Activated T-cell treated with anti-CD3 and anti-CD28 coated beads for 1 hour (primary cell): ENCODE data around the gene ADAMTSL4.
"Not testable (repeated sequence)": the region's sequence is repeated elsewhere in the genome, so short reads cannot be mapped to it uniquely, and the experiment has no call there.

Source experiments
- DNase-seq: peaks from one replicate; pipeline ENCODE4 v3.0.0-alpha.2; 2020; ENCODE audit warnings: low read depth

Gene ADAMTSL4

DNA sequence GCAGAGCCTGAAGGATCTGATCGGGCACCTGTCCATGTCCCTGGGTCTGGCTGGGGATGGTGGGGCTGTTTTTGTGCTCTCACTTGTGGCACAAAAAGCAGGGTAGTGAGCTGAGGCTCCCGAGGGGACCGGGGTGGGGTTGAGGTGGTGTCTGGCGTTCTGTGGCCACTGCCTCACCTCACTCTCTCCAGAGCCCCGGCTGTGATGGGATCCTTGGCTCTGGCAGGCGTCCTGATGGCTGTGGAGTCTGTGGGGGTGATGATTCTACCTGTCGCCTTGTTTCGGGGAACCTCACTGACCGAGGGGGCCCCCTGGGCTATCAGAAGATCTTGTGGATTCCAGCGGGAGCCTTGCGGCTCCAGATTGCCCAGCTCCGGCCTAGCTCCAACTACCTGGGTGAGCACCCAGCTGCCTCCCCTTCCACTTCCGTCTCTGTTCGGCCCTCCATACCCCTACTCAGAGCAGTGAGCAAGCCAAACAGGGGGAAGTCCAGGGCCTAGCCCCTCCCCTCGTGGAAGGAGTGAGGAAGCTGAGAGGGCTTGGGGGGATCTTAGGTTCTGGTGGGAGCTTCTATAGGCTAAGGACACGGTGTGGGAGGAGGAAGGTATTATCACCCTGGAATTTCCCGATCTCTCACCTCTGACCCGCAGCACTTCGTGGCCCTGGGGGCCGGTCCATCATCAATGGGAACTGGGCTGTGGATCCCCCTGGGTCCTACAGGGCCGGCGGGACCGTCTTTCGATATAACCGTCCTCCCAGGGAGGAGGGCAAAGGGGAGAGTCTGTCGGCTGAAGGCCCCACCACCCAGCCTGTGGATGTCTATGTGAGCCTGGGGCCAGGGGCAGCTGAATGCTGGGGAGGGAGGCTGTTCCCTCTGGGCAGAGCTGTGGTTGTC is 7.0 kb downstream of the ADAMTSL4 start:
- no peak for DNase-seq

- DNase-seq: no peak
Observed at GRCh38 chr1:150557065-150557600, 7.9 kb downstream of the ADAMTSL4 start.

- DNase-seq: no peak
Observed at GRCh38 chr1:150557813-150558212, 8.6 kb downstream of the ADAMTSL4 start.

- DNase-seq: no peak
Observed at GRCh38 chr1:150558303-150558704, 9.1 kb downstream of the ADAMTSL4 start.

GRCh38 chr1:150558761-150559655 is 9.8 kb downstream of the ADAMTSL4 start:
- DNase-seq: no peak

GRCh38 chr1:150559656-150560010 is 10.4 kb downstream of the ADAMTSL4 start:
- no peak for DNase-seq

DNA sequence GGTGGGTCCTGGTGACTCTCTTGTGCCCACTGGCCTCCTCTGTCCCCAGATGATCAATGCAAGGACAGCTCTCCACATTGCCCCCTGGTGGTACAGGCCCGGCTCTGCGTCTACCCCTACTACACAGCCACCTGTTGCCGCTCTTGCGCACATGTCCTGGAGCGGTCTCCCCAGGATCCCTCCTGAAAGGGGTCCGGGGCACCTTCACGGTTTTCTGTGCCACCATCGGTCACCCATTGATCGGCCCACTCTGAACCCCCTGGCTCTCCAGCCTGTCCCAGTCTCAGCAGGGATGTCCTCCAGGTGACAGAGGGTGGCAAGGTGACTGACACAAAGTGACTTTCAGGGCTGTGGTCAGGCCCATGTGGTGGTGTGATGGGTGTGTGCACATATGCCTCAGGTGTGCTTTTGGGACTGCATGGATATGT is 10.8 kb downstream of the ADAMTSL4 start:
- DNase-seq: peak; percentile 60

- peak; percentile 76 for DNase-seq
Observed at GRCh38 chr1:150560576-150561253, 11.5 kb downstream of the ADAMTSL4 start.

DNA sequence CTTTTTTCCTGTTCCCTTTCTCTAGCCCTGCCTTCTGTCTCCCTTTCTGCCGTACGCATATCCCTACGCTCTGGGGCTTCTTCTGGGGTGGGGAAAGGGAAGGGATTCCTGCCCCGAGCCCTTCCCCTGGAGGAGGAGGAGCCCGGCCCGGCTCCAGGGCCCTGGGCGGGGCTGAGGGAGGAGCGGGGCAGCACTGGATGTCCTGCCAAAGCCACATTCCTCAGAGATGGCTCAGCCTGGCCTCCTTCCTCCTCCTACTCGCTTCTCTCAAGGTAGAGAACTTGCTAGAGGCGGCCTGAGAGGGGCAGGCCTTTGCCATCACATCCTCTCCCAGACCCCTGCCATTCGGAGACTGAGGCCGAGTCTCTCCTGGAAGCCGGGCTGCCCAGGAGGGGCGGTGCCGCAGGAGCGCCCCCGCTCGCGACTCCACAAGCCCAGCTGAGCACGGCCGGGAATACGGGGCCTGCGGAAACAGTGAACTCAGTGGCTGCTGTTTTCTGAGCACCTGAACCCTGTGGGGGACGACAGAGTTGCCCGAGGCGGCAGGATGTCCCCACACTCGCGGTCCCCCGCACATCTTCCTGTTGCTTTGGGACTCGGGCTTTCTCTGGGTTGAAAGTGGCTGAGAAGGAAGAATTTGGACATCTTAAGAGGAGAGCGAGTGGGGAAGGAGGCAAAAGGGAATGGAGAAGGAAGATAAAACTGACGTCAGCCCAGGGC is 12.2 kb downstream of the ADAMTSL4 start:
- DNase-seq: no peak

- peak; percentile 74 for DNase-seq
Observed at GRCh38 chr1:150561974-150562445, 12.8 kb downstream of the ADAMTSL4 start.

- peak; percentile 48 for DNase-seq
Observed at GRCh38 chr1:150562446-150563339, 13.5 kb downstream of the ADAMTSL4 start.

DNA sequence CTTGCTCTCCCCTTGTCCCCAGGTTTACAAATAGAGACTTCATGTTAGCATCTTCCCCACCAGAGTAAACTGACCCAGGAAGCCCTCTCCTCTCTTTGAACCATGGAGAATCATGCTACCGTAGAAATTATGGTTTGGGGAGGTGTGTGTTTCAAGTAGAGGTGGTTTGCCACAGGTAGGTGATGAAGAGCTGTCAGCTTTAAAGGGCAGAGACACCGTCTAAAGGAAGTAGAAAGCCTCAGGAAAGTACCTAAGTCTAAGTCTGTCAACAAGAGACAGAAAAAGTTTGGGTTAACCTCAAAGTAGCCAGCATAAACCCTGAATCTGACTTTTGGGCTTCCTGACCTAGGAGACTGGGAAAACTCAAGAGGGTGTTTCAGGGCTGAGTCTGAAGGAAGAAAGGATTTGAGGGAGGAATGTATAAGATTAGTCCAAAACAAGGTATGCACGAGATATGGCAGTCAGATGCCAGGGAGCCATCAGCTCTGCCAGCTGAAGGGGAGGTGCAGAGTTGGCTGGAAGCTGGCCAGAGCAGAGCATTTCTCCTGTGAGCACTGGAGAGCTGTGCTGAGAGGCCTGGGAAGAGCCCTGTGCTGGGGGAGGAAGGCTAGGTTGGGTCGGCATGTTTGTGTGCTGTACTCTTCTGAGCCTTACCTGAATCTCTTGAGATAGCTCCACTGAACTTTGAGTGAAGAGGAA is 14.3 kb downstream of the ADAMTSL4 start:
- DNase-seq: no peak

- DNase-seq: no peak
Observed at GRCh38 chr1:150564051-150564991, 15.1 kb downstream of the ADAMTSL4 start.

- not testable (repeated sequence) for DNase-seq
Observed at GRCh38 chr1:150565240-150565991, 16.2 kb downstream of the ADAMTSL4 start.

- no peak for DNase-seq
Observed at GRCh38 chr1:150566589-150567340, 17.6 kb downstream of the ADAMTSL4 start.

DNA sequence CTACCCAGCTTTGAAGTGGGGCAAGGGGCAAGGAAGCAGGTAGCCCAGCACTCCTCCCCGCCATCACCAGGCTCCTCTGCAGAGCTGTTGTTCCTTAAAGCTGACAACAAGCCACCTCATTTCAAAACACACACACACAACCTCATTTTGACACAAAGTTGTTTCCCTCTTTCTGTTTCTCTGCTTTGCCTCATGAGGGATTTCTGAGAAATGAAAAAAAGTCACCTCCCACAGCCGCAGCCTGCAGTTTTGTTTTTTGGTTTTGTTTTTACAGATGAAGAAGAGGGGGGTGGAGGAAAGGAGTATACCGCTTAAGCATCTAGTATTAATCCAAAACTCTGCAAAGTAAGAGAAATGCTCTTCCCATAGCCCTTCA is 18.1 kb downstream of the ADAMTSL4 start:
- DNase-seq: no peak
